ENCODE data around the gene SECTM1. TPM values are rescaled to one million over a fixed set of nuclear protein-coding genes. Genes with fewer than 3 reads are reported as not detected.
A peak's percentile ranks its signal among the peaks of the same experiment; 100 is the strongest.

The SECTM1 gene
- total RNA-seq, 4 donors from 2014 or later = 3.3 to 9.5 (median 5.6) TPM

- Histone ChIP-seq H3K27me3 (no peaks in the 10 kb centered on the region), H3K27ac (peak overlapping the region; percentile 99 to 100 (median 100)), H3K4me3 (peak overlapping the region; percentile 90 to 99 (median 98)), H3K36me3 (peaks cover 0 to 12% of the 10 kb centered on the region in 2 donors), H3K9me3 (no peaks in the 10 kb centered on the region), H3K4me1 (peaks cover 35 to 39% of the 10 kb centered on the region in 2 donors)
- ATAC-seq = no peak
- DNase-seq = no peak
- in situ Hi-C loops (cut with MboI; ENCODE audit: low sequenced_read_pairs in 4 of 4) = no loop called here
- intact Hi-C loops (cut with DNase I; ENCODE audit: low total_unique reads) = no loop called here
- TF ChIP-seq, protein P1, sequence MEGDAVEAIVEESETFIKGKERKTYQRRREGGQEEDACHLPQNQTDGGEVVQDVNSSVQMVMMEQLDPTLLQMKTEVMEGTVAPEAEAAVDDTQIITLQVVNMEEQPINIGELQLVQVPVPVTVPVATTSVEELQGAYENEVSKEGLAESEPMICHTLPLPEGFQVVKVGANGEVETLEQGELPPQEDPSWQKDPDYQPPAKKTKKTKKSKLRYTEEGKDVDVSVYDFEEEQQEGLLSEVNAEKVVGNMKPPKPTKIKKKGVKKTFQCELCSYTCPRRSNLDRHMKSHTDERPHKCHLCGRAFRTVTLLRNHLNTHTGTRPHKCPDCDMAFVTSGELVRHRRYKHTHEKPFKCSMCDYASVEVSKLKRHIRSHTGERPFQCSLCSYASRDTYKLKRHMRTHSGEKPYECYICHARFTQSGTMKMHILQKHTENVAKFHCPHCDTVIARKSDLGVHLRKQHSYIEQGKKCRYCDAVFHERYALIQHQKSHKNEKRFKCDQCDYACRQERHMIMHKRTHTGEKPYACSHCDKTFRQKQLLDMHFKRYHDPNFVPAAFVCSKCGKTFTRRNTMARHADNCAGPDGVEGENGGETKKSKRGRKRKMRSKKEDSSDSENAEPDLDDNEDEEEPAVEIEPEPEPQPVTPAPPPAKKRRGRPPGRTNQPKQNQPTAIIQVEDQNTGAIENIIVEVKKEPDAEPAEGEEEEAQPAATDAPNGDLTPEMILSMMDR (IDR thresholded peaks at IDR 0.05 in 4 of 5, conservative IDR thresholded peaks at IDR 0.05 in 1 of 5) = no peak
- no peak for TF ChIP-seq POLR2A (IDR thresholded peaks at IDR 0.05)
Measured at GRCh38 chr17:82274134-82275020, 59.2 kb downstream of the SECTM1 start.

- TF ChIP-seq POLR2A (IDR thresholded peaks at IDR 0.05) = peak; percentile 76 to 84
- TF ChIP-seq, protein P1 (IDR thresholded peaks at IDR 0.05 in 4 of 5, conservative IDR thresholded peaks at IDR 0.05 in 1 of 5) = no peak
- no peaks in the 10 kb centered on the region for H3K27me3 ChIP-seq
- in situ Hi-C loops (cut with MboI; ENCODE audit: low sequenced_read_pairs in 4 of 4) = no loop called here
- H3K4me3 ChIP-seq = peak within 1 kb of the TSS; percentile 90 to 99 (median 98)
- H3K36me3 ChIP-seq = peaks cover 0 to 12% of the 10 kb centered on the region in 2 donors
- H3K9me3 ChIP-seq = no peaks in the 10 kb centered on the region
- ATAC-seq (peak; percentile 84 to 87), DNase-seq (peak; percentile 76 to 85)
- H3K27ac ChIP-seq = peak within 1 kb of the TSS; percentile 99 to 100 (median 100)
- peaks cover 44 to 48% of the 10 kb centered on the region in 2 donors for H3K4me1 ChIP-seq
- intact Hi-C loops (cut with DNase I; ENCODE audit: low total_unique reads) = loop anchor here (1.0 kb wide), 1 partner anchor 19 kb away; no protein-coding TSS in a partner anchor
Measured at GRCh38 chr17:82273327-82274133, 60.0 kb downstream of the SECTM1 start, which contains the start of gene CSNK1D. Gene CSNK1D (minus strand): TSS chr17:82273700. CDS start chr17:82273381, 319 bp downstream.

- intact Hi-C loops (cut with DNase I; ENCODE audit: low total_unique reads) = loop anchor here (1.0 kb wide), 1 partner anchor 20 kb away; no protein-coding TSS in a partner anchor
- Histone ChIP-seq H3K36me3 (peaks cover 0 to 12% of the 10 kb centered on the region in 2 donors), H3K4me1 (peaks cover 52 to 56% of the 10 kb centered on the region in 2 donors), H3K4me3 (peak overlapping the region; percentile 90 to 99 (median 98)), H3K27me3 (no peaks in the 10 kb centered on the region), H3K9me3 (no peaks in the 10 kb centered on the region), H3K27ac (peak overlapping the region; percentile 99 to 100 (median 100))
- in situ Hi-C loops (cut with MboI; ENCODE audit: low sequenced_read_pairs in 4 of 4) = no loop called here
- ATAC-seq = peak; percentile 19 to 22
- TF ChIP-seq, protein P1 (IDR thresholded peaks at IDR 0.05 in 4 of 5, conservative IDR thresholded peaks at IDR 0.05 in 1 of 5) = no peak
- no peak for TF ChIP-seq POLR2A (IDR thresholded peaks at IDR 0.05)
- peak in 1 of 2 donors; percentile 44 for DNase-seq
Measured at GRCh38 chr17:82272495-82273326, 60.9 kb downstream of the SECTM1 start.

DNA sequence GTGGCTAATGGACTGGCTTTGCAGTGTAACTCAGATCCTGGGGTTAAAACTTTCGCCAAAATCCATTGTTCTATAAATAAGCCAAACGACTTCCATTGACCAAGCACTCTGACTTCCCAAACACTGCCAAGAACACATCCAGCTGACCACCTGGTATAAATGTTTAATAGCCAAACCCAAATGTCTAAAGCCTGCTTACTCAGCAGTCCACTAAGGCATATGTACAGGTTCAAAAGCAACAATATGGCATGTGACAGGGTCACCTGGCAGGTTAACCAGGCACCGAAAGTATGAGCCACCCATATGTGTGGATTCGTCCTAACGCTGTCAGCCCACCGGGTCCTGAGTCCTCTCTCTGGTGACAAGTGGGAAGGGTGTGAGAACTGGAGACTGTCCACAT, 62.2 kb downstream of the SECTM1 start:
- peak overlapping the region; percentile 99 to 100 (median 100) for H3K27ac ChIP-seq
- H3K4me1 ChIP-seq = peaks cover 63 to 67% of the 10 kb centered on the region in 2 donors
- H3K27me3 ChIP-seq = no peaks in the 10 kb centered on the region
- H3K4me3 ChIP-seq = peak overlapping the region in 2 of 4 donors; percentile 90 to 97
- DNase-seq (no peak), ATAC-seq (no peak)
- H3K9me3 ChIP-seq = no peaks in the 10 kb centered on the region
- peaks cover 0 to 12% of the 10 kb centered on the region in 2 donors for H3K36me3 ChIP-seq
- intact Hi-C loops (cut with DNase I; ENCODE audit: low total_unique reads) = no loop called here
- in situ Hi-C loops (cut with MboI; ENCODE audit: low sequenced_read_pairs in 4 of 4) = no loop called here
- TF ChIP-seq, protein P1 (IDR thresholded peaks at IDR 0.05 in 4 of 5, conservative IDR thresholded peaks at IDR 0.05 in 1 of 5) = no peak
- TF ChIP-seq POLR2A (IDR thresholded peaks at IDR 0.05) = no peak

All from gastrocnemius medialis (tissue), 4 donors.